Smooth muscle cell (in vitro differentiated cells): Measurements from ENCODE around the gene BCOR. TPM values are rescaled to one million over a fixed set of nuclear protein-coding genes. Genes with fewer than 3 reads are reported as not detected.

Experiments used
- DNase-seq: peaks from one replicate; lab custom pipeline; 2025; ENCODE audit not compliant: unreplicated experiment; lab: John Stamatoyannopoulos, UW
- H2AFZ ChIP-seq: fragments of 200-600 bp; sonication (generic); 2 replicates; pipeline ENCODE4 v1.6.0; 2016; ENCODE audit warnings: antibody characterized with exemption, low read depth, mild to moderate bottlenecking
- H3F3A ChIP-seq: fragments of 200-600 bp; sonication (generic); 2 replicates; pipeline ENCODE4 v1.6.0; 2017; ENCODE audit warnings: antibody characterized with exemption, low read depth
- H3K27ac ChIP-seq: fragments of 200-600 bp; sonication (generic); 2 replicates; pipeline ENCODE4 v1.5.1; 2016; ENCODE audit warnings: low read depth, mild to moderate bottlenecking
- H3K27me3 ChIP-seq: fragments of 200-600 bp; sonication (generic); 2 replicates; pipeline ENCODE4 v1.6.1; 2016; ENCODE audit warnings: low read depth, mild to moderate bottlenecking
- H3K36me3 ChIP-seq: fragments of 200-600 bp; sonication (generic); 2 replicates; pipeline ENCODE4 v1.5.1; 2016; ENCODE audit warnings: low read depth
- H3K4me1 ChIP-seq: fragments of 200-600 bp; sonication (generic); 2 replicates; pipeline ENCODE4 v1.5.1; 2016; ENCODE audit warnings: low read depth
- H3K4me2 ChIP-seq: fragments of 200-600 bp; sonication (generic); 2 replicates; pipeline ENCODE4 v1.6.0; 2016; ENCODE audit warnings: mild to moderate bottlenecking
- H3K4me3 ChIP-seq: fragments of 200-600 bp; sonication (generic); 2 replicates; pipeline ENCODE4 v1.5.1; 2016; ENCODE audit warnings: mild to moderate bottlenecking
- H3K79me2 ChIP-seq: fragments of 200-600 bp; sonication (generic); 2 replicates; pipeline ENCODE4 v1.6.0; 2016; ENCODE audit warnings: low read depth, mild to moderate bottlenecking
- H3K9ac ChIP-seq: fragments of 200-600 bp; sonication (generic); 2 replicates; pipeline ENCODE4 v1.6.0; 2016; ENCODE audit warnings: low read depth
- H3K9me3 ChIP-seq: fragments of 200-600 bp; sonication (generic); replicated peaks from 2 replicates; pipeline ENCODE4 v1.5.1; 2016; ENCODE audit warnings: low read depth
- H4K20me1 ChIP-seq: fragments of 200-600 bp; sonication (generic); 2 replicates; pipeline ENCODE4 v1.6.0; 2016; ENCODE audit warnings: low read depth
- CTCF ChIP-seq: fragments of 200-600 bp; sonication (generic); IDR thresholded peaks from 2 replicates; pipeline ENCODE4 v1.5.1; 2017; ENCODE audit warnings: borderline replicate concordance, mild to moderate bottlenecking, antibody characterized with exemption; ENCODE audit not compliant: insufficient read depth, poor library complexity, severe bottlenecking
- WGBS: methylation state at CpG from one replicate; pipeline ENCODE4 v1.1.7; 2016; ENCODE audit warnings: low lambda C conversion rate; 5-methylcytosine and 5-hydroxymethylcytosine counted together
- polyA plus RNA-seq: library from polyadenylated mRNA; unstranded; fragments of >200 nt; fragmentation: Nextera tagmentation; extraction: Ambion mirVana; gene quantifications from 2 replicates; pipeline ENCODE4 v1.2.1, GENCODE V29; 2016
- total RNA-seq: library from RNA; depleted of rRNA; stranded (reverse); fragments of >200 nt; gene quantifications from 2 replicates; pipeline ENCODE4 v1.2.3, GENCODE V29; 2014

BCOR gene
- total and polyA plus RNA-seq, 2 experiments from 2014 or later, result 19.5 to 28.0 TPM

- Histone ChIP-seq H3K4me3 (no peak overlapping the region), H3K36me3 (peaks cover 6% of the 10 kb centered on the region), H3F3A (no peaks in the 10 kb centered on the region), H3K79me2 (peaks cover 36% of the 10 kb centered on the region), H2AFZ (no peak overlapping the region), H4K20me1 (peaks cover 86% of the 10 kb centered on the region), H3K4me1 (peaks cover 18% of the 10 kb centered on the region), H3K9me3 (no peaks in the 10 kb centered on the region), H3K9ac (no peak overlapping the region), H3K27me3 (no peaks in the 10 kb centered on the region), H3K4me2 (no peak overlapping the region), H3K27ac (no peak overlapping the region)
- 88% methylated on average over 7 of the region's 7 CpGs for WGBS
- DNase-seq, result no peak
- TF ChIP-seq CTCF, result no peak
Observed at GRCh38 chrX:40077906-40078305, 19.9 kb downstream of the BCOR start.

- H3K27me3 ChIP-seq, result no peaks in the 10 kb centered on the region
- no peak overlapping the region for H3K4me2 ChIP-seq
- H3K4me1 ChIP-seq, result peaks cover 18% of the 10 kb centered on the region
- H4K20me1 ChIP-seq, result peaks cover 86% of the 10 kb centered on the region
- H2AFZ ChIP-seq, result no peak overlapping the region
- no peaks in the 10 kb centered on the region for H3K9me3 ChIP-seq
- DNase-seq, result no peak
- H3F3A ChIP-seq, result no peaks in the 10 kb centered on the region
- no peak for TF ChIP-seq CTCF
- peaks cover 32% of the 10 kb centered on the region for H3K79me2 ChIP-seq
- no peak overlapping the region for H3K9ac ChIP-seq
- WGBS, result 58% methylated on average over 14 of the region's 14 CpGs
- H3K27ac ChIP-seq, result peak overlapping the region; percentile 34
- H3K4me3 ChIP-seq, result no peak overlapping the region
- peaks cover 15% of the 10 kb centered on the region for H3K36me3 ChIP-seq
Observed at GRCh38 chrX:40076750-40077575, 20.8 kb downstream of the BCOR start.

GRCh38 chrX:40074959-40075332 is 22.8 kb downstream of the BCOR start:
- Histone ChIP-seq H3K4me3 (no peak overlapping the region), H3K4me2 (no peak overlapping the region), H3K9me3 (no peaks in the 10 kb centered on the region), H3K79me2 (peaks cover 29% of the 10 kb centered on the region), H3K4me1 (peaks cover 18% of the 10 kb centered on the region), H3K27ac (no peak overlapping the region), H4K20me1 (peaks cover 86% of the 10 kb centered on the region), H3K27me3 (no peaks in the 10 kb centered on the region), H2AFZ (no peak overlapping the region), H3F3A (no peaks in the 10 kb centered on the region), H3K9ac (no peak overlapping the region), H3K36me3 (peaks cover 22% of the 10 kb centered on the region)
- TF ChIP-seq CTCF, result no peak
- no peak for DNase-seq
- WGBS, result 98% methylated on average over 14 of the region's 14 CpGs
